Suppressor macrophage (primary cell): Measurements from ENCODE around the gene MARVELD3.

ENCODE experiments used
- DNase-seq, 4 experiments: peaks; one replicate each; pipeline ENCODE4 v3.0.0-alpha.2; 2020 to 2022

Gene MARVELD3

GRCh38 chr16:71625113-71625850, 702 bp upstream of the MARVELD3 start:
- no peak for DNase-seq

DNA sequence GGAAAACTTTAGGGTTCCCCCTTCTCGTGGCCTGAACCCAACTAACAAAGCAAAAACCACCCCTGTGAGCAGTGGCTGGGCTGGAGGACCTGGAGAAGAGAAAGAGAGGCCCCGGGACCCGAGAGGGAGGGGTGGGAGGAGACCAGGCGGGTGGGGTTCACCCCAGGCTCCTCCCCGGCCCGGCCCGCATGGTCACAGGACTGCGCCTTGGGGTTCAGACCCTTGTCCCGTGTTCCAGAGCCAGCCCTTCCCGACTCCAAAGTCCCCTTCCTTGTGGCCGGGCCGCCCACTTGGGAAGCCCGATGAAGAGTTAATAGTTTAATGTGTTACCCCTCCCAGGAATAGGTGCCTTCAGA, 852 bp downstream of the MARVELD3 start:
- no peak for DNase-seq

- no peak for DNase-seq
Observed at GRCh38 chr16:71627731-71628181, 1.8 kb downstream of the MARVELD3 start.

- peak; percentile 45 to 82 (median 68) for DNase-seq
Observed at GRCh38 chr16:71628810-71629209, 2.8 kb downstream of the MARVELD3 start.

DNA sequence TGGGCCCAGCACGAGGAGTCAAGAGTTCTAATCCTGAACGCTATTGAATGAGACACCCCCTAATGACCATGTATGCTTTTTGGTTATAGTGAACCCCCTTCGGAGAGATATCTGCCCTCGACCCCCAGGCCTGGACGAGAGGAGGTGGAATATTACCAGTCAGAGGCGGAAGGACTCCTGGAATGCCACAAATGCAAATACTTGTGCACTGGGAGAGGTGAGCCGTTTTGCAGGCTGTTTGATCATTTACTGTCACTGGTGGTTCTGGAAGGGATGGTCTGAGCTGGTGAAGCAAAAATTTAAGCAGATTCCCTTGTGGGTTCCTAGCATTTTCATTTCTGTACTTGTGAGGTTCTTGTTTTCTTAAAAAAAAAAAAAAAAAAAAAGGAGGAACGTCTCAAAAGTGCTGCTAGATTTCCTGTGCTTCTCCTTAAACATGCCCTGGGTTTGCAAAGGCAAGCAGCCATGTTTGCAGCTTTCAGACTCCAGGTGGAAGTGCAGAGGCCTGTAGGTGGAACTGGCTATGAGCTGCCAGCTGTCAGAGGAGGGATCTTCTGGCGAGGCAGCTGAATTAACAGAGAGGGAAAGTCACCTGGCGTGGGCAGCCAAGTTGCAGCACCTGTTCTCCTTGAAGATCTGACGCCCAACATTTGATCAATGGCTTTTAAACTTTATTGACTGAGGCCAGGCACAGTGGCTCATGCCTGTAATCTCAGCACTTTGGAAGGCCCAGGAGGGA, 3.5 kb downstream of the MARVELD3 start:
- DNase-seq: peak in 1 of 4 experiments; percentile 28

DNA sequence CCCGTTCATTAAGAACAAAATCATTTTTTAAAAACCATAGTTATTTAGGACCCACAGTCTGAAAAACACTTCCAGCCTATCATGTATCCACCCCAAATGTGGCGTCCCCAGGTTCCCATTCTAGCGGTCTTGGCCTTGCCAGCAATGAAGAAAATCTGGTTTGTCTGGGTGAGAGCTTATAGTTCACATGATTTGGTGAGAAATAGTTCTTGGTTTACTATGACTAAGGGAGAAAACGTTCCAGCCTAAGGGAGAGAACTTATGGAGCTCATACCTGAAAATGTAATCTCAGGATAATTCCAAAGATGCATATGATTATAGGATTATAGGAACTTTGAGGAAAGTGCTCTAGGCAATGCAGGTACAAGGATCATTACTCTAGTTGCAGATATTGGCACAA, 4.8 kb downstream of the MARVELD3 start:
- DNase-seq: no peak

DNA sequence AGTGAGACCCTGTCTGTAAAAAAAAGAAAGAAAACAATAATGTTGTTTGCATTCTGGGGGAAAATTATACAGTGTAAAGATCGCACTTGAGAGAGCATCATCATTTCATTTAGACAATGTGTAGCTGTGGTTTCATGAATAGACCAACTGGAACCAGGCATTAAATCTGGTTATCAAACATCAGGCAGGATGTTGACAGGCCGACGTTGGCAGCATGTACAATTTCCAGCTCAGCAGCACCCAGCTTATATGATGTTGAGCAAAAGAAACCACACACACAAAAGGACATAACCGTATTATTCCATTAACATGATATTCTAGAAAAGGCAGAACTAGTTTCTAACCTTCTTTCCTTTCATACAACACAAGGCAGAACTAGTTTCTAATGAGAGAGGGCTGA, 5.8 kb downstream of the MARVELD3 start:
- no peak for DNase-seq

DNA sequence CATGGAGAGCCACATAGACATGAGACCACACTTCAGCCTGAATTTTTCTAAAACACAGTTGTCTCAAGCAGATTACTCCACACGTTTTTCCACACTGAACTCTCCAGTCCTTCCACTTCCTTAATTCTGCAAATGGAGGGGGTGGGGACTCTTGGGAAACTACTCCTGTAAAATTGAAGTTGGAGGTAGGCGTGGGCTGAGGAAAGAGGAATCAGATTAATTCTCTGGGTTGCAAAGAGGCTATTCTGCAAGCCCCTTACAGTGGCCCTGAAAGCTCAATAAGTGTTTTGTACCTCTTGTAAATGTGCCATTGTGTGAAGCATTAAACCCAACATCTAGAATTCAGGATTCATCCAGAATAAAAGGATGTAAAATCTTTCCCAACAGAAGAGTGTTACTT, 9.6 kb downstream of the MARVELD3 start:
- peak; percentile 66 to 88 (median 74) for DNase-seq

DNA sequence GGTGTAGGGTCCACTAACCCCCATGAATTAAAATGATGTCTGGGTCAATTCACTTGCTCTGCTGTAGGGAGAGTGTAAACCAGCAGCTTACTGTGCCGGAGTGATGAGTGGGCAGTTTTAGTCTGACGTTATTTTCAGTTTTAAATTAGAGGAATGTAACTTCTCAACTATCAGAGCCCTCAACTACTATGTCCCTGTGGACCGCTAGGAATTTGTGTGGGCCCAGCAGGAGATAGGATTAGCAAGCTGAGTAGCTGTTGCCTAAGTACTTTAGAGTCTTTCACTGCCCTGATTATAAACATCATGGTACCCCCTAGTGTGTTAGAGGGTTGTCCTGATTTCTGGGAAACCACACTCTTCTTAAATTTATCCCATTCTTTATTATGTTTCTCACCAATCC, 11.4 kb downstream of the MARVELD3 start:
- DNase-seq: no peak

GRCh38 chr16:71645450-71645849, 19.5 kb downstream of the MARVELD3 start:
- DNase-seq: peak in 3 of 4 experiments; percentile 41 to 54 (median 48)

- no peak for DNase-seq
Observed at GRCh38 chr16:71647391-71647790, 21.4 kb downstream of the MARVELD3 start.

DNA sequence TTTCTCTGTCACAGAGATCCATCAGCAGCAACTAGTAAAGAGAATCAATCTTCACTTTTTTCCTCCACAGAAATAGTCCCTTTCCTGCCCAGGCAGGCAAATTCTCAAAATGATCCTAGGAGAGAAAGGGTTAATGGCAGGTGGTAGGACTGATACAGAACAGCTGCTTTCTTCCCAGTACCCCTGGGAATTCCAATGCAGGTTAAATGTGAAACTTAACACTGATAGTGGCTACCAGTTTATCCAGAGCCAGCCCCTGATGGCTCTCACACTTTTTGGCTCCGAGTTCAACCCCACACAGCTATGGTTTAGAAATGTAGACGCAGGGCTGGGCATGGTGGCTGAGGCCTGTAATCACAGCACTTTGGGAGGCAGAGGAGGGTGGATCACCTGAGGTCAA, 22.2 kb downstream of the MARVELD3 start:
- DNase-seq: no peak

- peak in 3 of 4 experiments; percentile 9 to 19 (median 19) for DNase-seq
Observed at GRCh38 chr16:71648921-71649320, 22.9 kb downstream of the MARVELD3 start.

GRCh38 chr16:71649704-71650103, 23.7 kb downstream of the MARVELD3 start:
- DNase-seq: no peak

DNA sequence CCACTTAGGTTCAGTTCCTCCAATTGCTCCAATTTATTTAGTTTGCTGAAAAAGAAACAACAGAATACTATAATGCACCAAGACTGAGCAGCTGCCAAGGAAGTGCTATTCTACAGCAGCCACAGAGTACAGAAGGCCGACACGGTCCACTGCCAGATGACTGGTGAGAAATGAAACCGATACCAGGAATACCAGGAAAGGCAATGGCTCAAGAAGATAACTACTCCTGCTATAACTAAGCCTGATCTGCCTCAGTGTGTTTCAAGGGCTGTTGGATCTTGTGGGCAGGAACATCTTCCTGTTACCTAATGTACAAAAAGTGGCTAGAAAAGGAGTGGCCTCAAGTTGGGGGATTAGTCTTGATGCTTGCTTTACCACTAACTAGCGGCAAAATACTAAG, 32.8 kb downstream of the MARVELD3 start:
- no peak for DNase-seq

DNA sequence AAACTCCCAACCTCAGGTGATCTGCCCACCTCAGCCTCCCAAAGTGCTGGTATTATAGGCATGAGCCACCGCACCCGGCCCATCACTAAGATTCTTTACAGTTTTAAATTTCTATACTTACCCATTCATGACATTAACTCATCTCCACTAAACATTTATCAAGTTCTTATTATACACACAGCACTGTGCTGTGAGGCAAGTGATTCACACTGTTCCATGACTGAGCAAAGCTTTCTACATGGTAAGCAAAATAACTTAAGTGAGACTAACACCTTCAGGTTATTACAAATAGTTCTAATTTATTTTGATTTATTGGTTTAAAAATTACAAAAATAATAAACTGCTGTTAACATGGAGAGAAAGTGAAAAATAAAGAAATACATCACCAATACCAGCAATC, 33.5 kb downstream of the MARVELD3 start:
- no peak for DNase-seq

- no peak for DNase-seq
Observed at GRCh38 chr16:71666264-71666663, 40.3 kb downstream of the MARVELD3 start.

DNA sequence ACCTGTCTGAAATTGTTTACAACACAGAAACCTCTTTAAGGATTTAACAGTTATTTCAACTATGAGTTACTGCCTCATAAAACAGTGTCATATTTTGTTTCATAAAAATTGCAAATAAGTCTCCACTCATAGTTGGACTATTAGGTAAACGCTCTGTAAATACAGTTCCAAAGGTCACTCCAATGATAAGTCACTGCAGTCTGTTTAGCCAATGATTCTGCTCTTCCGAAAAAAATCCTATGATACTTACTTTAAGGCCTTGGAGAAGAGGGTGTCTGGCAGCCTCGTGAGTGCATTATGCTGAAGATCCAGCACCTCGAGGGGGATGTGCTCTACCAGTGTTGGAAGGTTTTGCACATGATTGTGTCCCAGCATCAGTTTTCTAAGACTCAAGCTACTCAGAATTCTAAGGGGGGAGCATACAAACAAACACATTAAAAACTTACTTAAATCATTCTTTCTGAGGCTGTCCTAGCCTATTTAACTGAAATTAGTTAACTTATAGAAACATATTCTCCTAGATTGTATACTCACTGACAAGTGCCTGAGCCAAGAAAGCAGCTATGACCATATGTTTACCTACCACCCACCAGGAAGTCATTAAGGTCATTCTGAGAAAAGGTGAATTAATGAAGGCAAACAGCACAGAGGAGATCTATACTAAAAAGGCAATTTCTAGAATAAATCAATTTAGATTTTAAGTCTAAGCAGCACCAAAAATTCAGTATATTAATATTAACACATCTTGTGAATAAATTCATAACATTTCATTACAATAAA, 41.1 kb downstream of the MARVELD3 start:
- no peak for DNase-seq

DNA sequence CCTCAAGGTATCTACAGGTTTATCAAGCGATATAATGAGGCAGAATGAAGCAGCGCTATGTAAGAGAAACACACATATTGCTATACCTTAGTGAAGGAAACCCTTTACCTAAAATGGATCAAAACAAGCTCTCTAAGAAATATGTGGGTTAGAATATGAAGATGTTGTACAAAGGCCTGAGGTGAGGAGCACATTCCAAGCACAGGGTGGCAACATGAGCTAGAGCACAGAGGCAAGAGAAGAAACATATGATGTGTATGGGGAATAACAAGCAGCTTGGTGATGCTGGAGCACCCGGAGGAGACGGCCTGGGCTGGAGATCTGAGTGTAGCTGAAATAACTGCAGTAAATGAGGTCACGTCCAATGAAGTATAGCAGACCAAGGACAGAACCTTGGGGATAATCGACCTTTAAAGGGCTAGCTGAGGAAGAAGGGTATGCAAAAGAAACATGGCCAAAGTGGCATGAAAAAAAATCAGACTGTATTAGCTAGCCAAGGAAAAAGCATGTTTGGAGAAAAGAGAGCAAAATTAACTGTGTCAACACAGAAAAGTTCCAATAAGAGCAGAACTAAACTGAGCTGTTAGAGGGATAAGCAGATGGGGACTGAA, 44.0 kb downstream of the MARVELD3 start:
- DNase-seq: no peak

DNA sequence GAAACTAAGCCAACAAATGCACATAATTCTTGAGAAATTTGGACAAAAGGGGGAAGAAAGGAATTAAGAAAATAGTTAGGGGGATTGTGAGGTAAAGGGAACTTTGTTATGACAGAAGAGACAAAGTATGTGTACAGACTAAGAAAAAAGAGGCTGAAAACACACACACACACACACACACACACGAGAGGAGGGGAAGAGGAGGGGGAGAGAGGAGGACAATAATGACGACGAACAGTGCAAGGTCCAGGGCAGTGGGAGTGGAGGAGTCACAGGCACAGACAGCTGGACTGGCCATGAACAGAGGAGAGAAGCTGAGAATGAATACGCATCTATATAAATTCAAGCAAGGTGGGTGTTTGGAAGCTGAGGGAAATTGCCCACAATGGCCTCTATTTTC, 44.6 kb downstream of the MARVELD3 start:
- DNase-seq: no peak

- no peak for DNase-seq
Observed at GRCh38 chr16:71671165-71671564, 45.2 kb downstream of the MARVELD3 start.

DNA sequence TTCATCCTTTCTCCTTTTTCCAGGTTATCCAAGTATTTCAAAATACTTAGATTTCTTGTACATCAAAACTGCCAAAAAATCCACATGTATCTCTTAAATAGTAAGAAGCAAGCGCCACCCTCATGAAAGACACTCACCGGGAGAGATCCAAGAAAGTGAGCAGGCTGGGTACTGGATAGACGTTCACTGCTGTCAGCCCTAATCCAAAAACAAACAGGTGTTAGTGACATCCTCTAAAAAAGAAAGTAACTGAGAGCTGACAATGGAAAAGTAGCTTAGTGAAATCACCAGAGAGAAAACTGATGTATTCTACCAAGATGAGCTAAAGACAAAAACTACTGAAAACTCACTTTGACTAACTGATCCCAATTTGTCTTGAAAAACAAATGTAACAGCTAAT, 46.1 kb downstream of the MARVELD3 start:
- no peak for DNase-seq
